IMR-90 (cell line): ENCODE results near the gene CHN2. TPM values are rescaled to one million over a fixed set of nuclear protein-coding genes. Genes with fewer than 3 reads are reported as not detected.

Experiments
- ATAC-seq: fragments of 200-7000 bp; cut with Tn5 transposase; 2 replicates; pipeline ENCODE4 v1.9.1; 2020; ENCODE audit warnings: low read depth, mild to moderate bottlenecking, moderate library complexity
- BruUV-seq: library from RNA; stranded (reverse); fragments of 400-500 nt; replicated peaks from 2 replicates; lab custom pipeline; 2021; lab: Mats Ljungman, UMichigan
- CTCF ChIA-PET: fragments of 300-600 bp; formaldehyde crosslinking; extraction: SDS; loops from one replicate; lab custom pipeline; 2021; ENCODE audit warnings: antibody characterized with exemption; lab: Yijun Ruan, JAX
- POLR2A ChIA-PET: fragments of 300-600 bp; sonication (Branson Sonifier 250); formaldehyde crosslinking; loops from one replicate; lab custom pipeline; 2022; ENCODE audit warnings: antibody characterized with exemption; ENCODE audit not compliant: unreplicated experiment; lab: Charles Lee
- DNase-seq: peaks from one replicate; pipeline ENCODE4 v3.0.0; 2013
- H2AFZ ChIP-seq: replicated peaks from 2 replicates; pipeline ENCODE3; 2013; ENCODE audit warnings: low read length, mild to moderate bottlenecking; ENCODE audit not compliant: poor library complexity
- H2AK5ac ChIP-seq: 2 replicates; pipeline ENCODE4 v1.6.1; 2013; ENCODE audit warnings: low read depth, low read length, inconsistent platforms
- H2AK9ac ChIP-seq: replicated peaks from 2 replicates; pipeline ENCODE3; 2013; ENCODE audit warnings: mild to moderate bottlenecking, low read depth, low read length, moderate library complexity; ENCODE audit not compliant: poor library complexity
- H2BK120ac ChIP-seq: 2 replicates; pipeline ENCODE4 v1.6.1; 2013; ENCODE audit warnings: low read depth, low read length, inconsistent platforms
- H2BK15ac ChIP-seq: 3 replicates; pipeline ENCODE4 v1.6.1; 2013; ENCODE audit warnings: low read depth, low read length, inconsistent platforms
- H2BK20ac ChIP-seq: 2 replicates; pipeline ENCODE4 v1.6.1; 2013; ENCODE audit warnings: low read depth, mild to moderate bottlenecking, inconsistent platforms, low read length, moderate library complexity
- H2BK5ac ChIP-seq: 2 replicates; pipeline ENCODE4 v1.6.1; 2013; ENCODE audit warnings: mild to moderate bottlenecking, low read depth, low read length, inconsistent platforms; ENCODE audit not compliant: poor library complexity, severe bottlenecking
- H3K14ac ChIP-seq: replicated peaks from 2 replicates; pipeline ENCODE4 v1.6.1; 2013; ENCODE audit warnings: low read depth, low read length, inconsistent platforms
- H3K18ac ChIP-seq: 2 replicates; pipeline ENCODE4 v1.6.1; 2013; ENCODE audit warnings: low read depth, low read length, control low read depth
- H3K23ac ChIP-seq: 2 replicates; pipeline ENCODE4 v1.6.1; 2013; ENCODE audit warnings: low read depth, low read length, inconsistent platforms
- H3K27ac ChIP-seq: 2 replicates; pipeline ENCODE4 v1.5.1; 2013; ENCODE audit warnings: mild to moderate bottlenecking, control low read depth, low read length; ENCODE audit not compliant: insufficient read depth
- H3K27me3 ChIP-seq: 2 replicates; pipeline ENCODE4 v1.6.1; 2013; ENCODE audit warnings: low read length; ENCODE audit not compliant: control insufficient read depth, insufficient read depth
- H3K36me3 ChIP-seq: 2 replicates; pipeline ENCODE4 v1.6.1; 2013; ENCODE audit warnings: low read length, mixed read lengths; ENCODE audit not compliant: control insufficient read depth, insufficient read depth
- H3K4ac ChIP-seq: 2 replicates; pipeline ENCODE4 v1.6.1; 2013; ENCODE audit warnings: low read depth, low read length, inconsistent platforms
- H3K4me1 ChIP-seq: 2 replicates; pipeline ENCODE4 v1.6.1; 2013; ENCODE audit warnings: low read length, mixed read lengths; ENCODE audit not compliant: control insufficient read depth, insufficient read depth
- H3K4me2 ChIP-seq: 2 replicates; pipeline ENCODE4 v1.6.1; 2013; ENCODE audit warnings: low read depth, mild to moderate bottlenecking, control low read depth, low read length, moderate library complexity
- H3K4me3 ChIP-seq: 2 replicates; pipeline ENCODE4 v1.5.1; 2013; ENCODE audit warnings: low read depth, mild to moderate bottlenecking, control low read depth, low read length, moderate library complexity; ENCODE audit not compliant: insufficient read depth
- H3K56ac ChIP-seq: 2 replicates; pipeline ENCODE4 v1.6.1; 2013; ENCODE audit warnings: low read length, inconsistent platforms; ENCODE audit not compliant: insufficient read depth; ENCODE audit errors: extremely low read depth
- H3K79me1 ChIP-seq, 2 experiments: 2 replicates each; pipeline ENCODE4 v1.6.1; 2013; ENCODE audit warnings: low read length in 2 of 2, inconsistent platforms in 1 of 2, low read depth in 1 of 2
- H3K9ac ChIP-seq: 2 replicates; pipeline ENCODE4 v1.6.1; 2013; ENCODE audit warnings: low read depth, low read length, control low read depth
- H3K9me1 ChIP-seq: 2 replicates; pipeline ENCODE4 v1.6.1; 2013; ENCODE audit warnings: low read length, inconsistent platforms; ENCODE audit not compliant: insufficient read depth
- H3K9me3 ChIP-seq: 2 replicates; pipeline ENCODE4 v1.6.1; 2013; ENCODE audit warnings: low read length; ENCODE audit not compliant: control insufficient read depth, insufficient read depth
- H4K20me1 ChIP-seq: 2 replicates; pipeline ENCODE4 v1.6.1; 2013; ENCODE audit warnings: low read length, inconsistent platforms; ENCODE audit not compliant: insufficient read depth
- H4K5ac ChIP-seq: 2 replicates; pipeline ENCODE4 v1.6.1; 2013; ENCODE audit warnings: mild to moderate bottlenecking, low read depth, low read length, control low read depth
- H4K8ac ChIP-seq, 2 experiments: 2 replicates each; pipeline ENCODE4 v1.6.1; 2013; ENCODE audit warnings: low read depth in 2 of 2, low read length in 2 of 2, control low read depth in 1 of 2, inconsistent platforms in 1 of 2
- H4K91ac ChIP-seq: 2 replicates; pipeline ENCODE4 v1.6.1; 2013; ENCODE audit warnings: low read depth, low read length, inconsistent platforms; ENCODE audit not compliant: insufficient read depth
- CEBPB ChIP-seq: IDR thresholded peaks from 2 replicates; pipeline ENCODE4 v1.6.1; 2012; ENCODE audit warnings: low read depth, low read length, improper control_type of control experiment
- CTCF ChIP-seq: conservative IDR thresholded peaks from 2 replicates; pipeline ENCODE4 v1.5.1; 2012; ENCODE audit warnings: mild to moderate bottlenecking, low read depth, low read length, improper control_type of control experiment
- ELK1 ChIP-seq: fragments of 150-350 bp; IDR thresholded peaks from 2 replicates; pipeline ENCODE4 v1.6.1; 2016; ENCODE audit warnings: low read depth, mild to moderate bottlenecking, low read length, moderate library complexity, borderline replicate concordance
- FOS ChIP-seq: fragments of 150-350 bp; IDR thresholded peaks from 2 replicates; pipeline ENCODE4 v1.6.1; 2016; ENCODE audit warnings: low read depth, low read length
- MAFK ChIP-seq: IDR thresholded peaks from 2 replicates; pipeline ENCODE4 v1.6.1; 2012; ENCODE audit warnings: low read depth, low read length, improper control_type of control experiment
- MXI1 ChIP-seq: IDR thresholded peaks from 2 replicates; pipeline ENCODE4 v1.6.1; 2012; ENCODE audit warnings: low read depth, mild to moderate bottlenecking, low read length, moderate library complexity, borderline replicate concordance
- NFE2L2 ChIP-seq: fragments of 150-350 bp; IDR thresholded peaks from 2 replicates; pipeline ENCODE4 v1.6.1; 2016; ENCODE audit warnings: low read depth, mild to moderate bottlenecking, low read length
- POLR2A ChIP-seq: IDR thresholded peaks from 2 replicates; pipeline ENCODE4 v1.6.1; 2012; ENCODE audit warnings: mild to moderate bottlenecking, low read depth, low read length
- RAD21 ChIP-seq: IDR thresholded peaks from 2 replicates; pipeline ENCODE4 v1.6.1; 2012; ENCODE audit warnings: low read length, improper control_type of control experiment
- RCOR1 ChIP-seq: IDR thresholded peaks from 2 replicates; pipeline ENCODE4 v1.6.1; 2012; ENCODE audit warnings: mild to moderate bottlenecking, low read length, improper control_type of control experiment; ENCODE audit not compliant: insufficient replicate concordance
- RFX5 ChIP-seq: IDR thresholded peaks from 2 replicates; pipeline ENCODE4 v1.8.0; 2012; ENCODE audit warnings: low read depth, mild to moderate bottlenecking, low read length, moderate library complexity
- SMC3 ChIP-seq: fragments of 150-350 bp; IDR thresholded peaks from 2 replicates; pipeline ENCODE4 v1.6.1; 2016; ENCODE audit warnings: low read depth, mild to moderate bottlenecking, antibody characterized with exemption, low read length, moderate library complexity
- USF2 ChIP-seq: fragments of 150-350 bp; IDR thresholded peaks from 2 replicates; pipeline ENCODE4 v1.6.1; 2017; ENCODE audit warnings: mild to moderate bottlenecking, antibody characterized with exemption, low read length, low read depth
- WGBS, 2 experiments: methylation state at CpG; one replicate each; pipeline versions ENCODE4 v1.1.5 to v1.1.7; 2013; ENCODE audit warnings: missing lambda C conversion rate in 2 of 2; ENCODE audit not compliant: insufficient read length in 1 of 2; ENCODE audit errors: extremely low coverage in 2 of 2; 5-methylcytosine and 5-hydroxymethylcytosine counted together
- dilution Hi-C: fragments of 300-500 bp; cut with HindIII; formaldehyde crosslinking; loops from one replicate; pipeline ENCODE4 v1.14.3; 2018; ENCODE audit warnings: low sequenced_read_pairs; ENCODE audit not compliant: unreplicated experiment
- in situ Hi-C: fragments of 300-500 bp; cut with MboI; formaldehyde crosslinking; loops from 3 replicates; pipeline ENCODE4 v1.14.3; 2019; ENCODE audit warnings: low sequenced_read_pairs, inconsistent platforms, mixed read lengths
- intact Hi-C: fragments of 100-400 bp; cut with micrococcal nuclease; formaldehyde crosslinking; loops from 2 replicates; pipeline ENCODE4 v1.10.0; 2022
- polyA plus RNA-seq, 3 experiments: library from polyadenylated mRNA; depleted of rRNA; stranded (reverse); fragments of >200 nt; gene quantifications; 2 replicates each; pipeline ENCODE4 v1.2.3, GENCODE V29; 2012; ENCODE audit warnings: low replicate concordance in 1 of 3
- total RNA-seq: library from RNA; depleted of rRNA; stranded (reverse); fragments of >200 nt; gene quantifications from 2 replicates; pipeline ENCODE4 v1.2.3, GENCODE V29; 2012

The CHN2 gene
- total and polyA plus RNA-seq, 2 of the 4 experiments (the other 2 are of a cell fraction) = not detected

GRCh38 chr7:29291723-29292618 lies 97.4 kb downstream of the CHN2 start:
- Histone ChIP-seq H3K79me1 (no peaks in the 10 kb centered on the region), H3K9me3 (no peaks in the 10 kb centered on the region), H3K4me2 (no peak overlapping the region), H3K27ac (no peak overlapping the region), H4K8ac (no peak overlapping the region), H3K4me3 (no peak overlapping the region), H3K18ac (no peak overlapping the region), H2AK5ac (no peak overlapping the region), H2AFZ (no peak overlapping the region), H4K91ac (no peak overlapping the region), H3K14ac (no peak overlapping the region), H3K9me1 (no peaks in the 10 kb centered on the region), H3K23ac (no peak overlapping the region), H3K4me1 (no peaks in the 10 kb centered on the region), H4K5ac (no peak overlapping the region), H2AK9ac (no peak overlapping the region), H3K9ac (no peak overlapping the region), H2BK15ac (no peak overlapping the region), H2BK5ac (no peak overlapping the region), H3K56ac (no peak overlapping the region), H4K20me1 (no peaks in the 10 kb centered on the region), H3K27me3 (no peaks in the 10 kb centered on the region), H3K36me3 (no peaks in the 10 kb centered on the region), H3K4ac (no peak overlapping the region), H2BK20ac (no peak overlapping the region), H2BK120ac (no peak overlapping the region)
- TF ChIP-seq RAD21 (no peak), RFX5 (no peak), POLR2A (no peak), MAFK (no peak), FOS (no peak), SMC3 (no peak), CEBPB (no peak), MXI1 (no peak), USF2 (no peak), RCOR1 (no peak), NFE2L2 (no peak), CTCF (no peak), ELK1 (no peak)
- no CpG with 5 or more reads among the region's 9 CpGs for WGBS, 2 experiments
- ChIA-PET CTCF (no interaction called here), POLR2A (no interaction called here)
- in situ Hi-C loops = no loop called here
- BruUV-seq = no TSS peak
- ATAC-seq = no peak
- dilution Hi-C loops = no loop called here
- intact Hi-C loops = no loop called here
- DNase-seq = no peak
